NCI-H82 (cell line): ENCODE results near the gene KRTAP5-3.
"Not testable (repeated sequence)": the region's sequence is repeated elsewhere in the genome, so short reads cannot be mapped to it uniquely, and the experiment has no call there.

Source experiments
- DNase-seq: peaks from one replicate; lab custom pipeline; 2025; lab: John Stamatoyannopoulos, UW

KRTAP5-3 gene

DNA sequence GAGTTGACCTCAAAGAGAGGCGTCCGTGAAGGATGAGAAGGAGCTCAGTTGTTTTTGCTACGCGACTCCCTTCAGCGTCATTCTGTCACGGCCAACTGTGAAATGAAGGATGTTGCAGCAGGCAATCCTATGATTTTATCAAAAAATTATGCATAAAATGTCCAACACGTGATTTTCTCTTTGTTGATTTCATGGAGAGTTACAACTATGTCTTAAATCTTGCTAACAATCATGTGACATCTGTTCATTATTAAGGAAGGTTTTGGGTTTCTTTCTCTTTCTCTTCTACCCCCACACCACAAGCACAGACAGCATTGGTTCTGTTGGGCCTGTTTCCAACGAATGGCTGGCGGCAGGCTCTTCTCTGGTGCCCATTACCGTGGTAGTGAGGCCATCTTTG, 10.0 kb upstream of the KRTAP5-3 start:
- no peak for DNase-seq

DNA sequence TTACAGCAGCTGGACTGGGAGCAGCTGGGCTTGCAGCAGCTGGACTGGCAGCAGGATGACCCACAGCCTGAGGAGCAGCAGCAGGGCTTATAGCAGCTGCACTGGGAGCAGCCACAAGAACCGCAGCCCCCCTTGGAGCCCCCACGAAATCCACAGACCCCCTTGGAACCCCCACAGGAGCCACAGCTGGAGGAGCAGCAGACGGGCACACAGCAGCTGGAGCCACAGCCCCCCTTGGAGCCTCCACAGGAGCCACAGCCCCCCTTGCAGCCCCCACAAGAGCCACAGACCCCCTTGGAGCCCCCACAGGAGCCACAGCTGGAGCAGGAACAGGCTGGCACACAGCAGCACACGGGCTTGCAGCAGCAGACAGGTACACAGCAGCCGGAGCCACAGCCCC, 362 bp downstream of the KRTAP5-3 start:
- DNase-seq, result not testable (repeated sequence)

DNA sequence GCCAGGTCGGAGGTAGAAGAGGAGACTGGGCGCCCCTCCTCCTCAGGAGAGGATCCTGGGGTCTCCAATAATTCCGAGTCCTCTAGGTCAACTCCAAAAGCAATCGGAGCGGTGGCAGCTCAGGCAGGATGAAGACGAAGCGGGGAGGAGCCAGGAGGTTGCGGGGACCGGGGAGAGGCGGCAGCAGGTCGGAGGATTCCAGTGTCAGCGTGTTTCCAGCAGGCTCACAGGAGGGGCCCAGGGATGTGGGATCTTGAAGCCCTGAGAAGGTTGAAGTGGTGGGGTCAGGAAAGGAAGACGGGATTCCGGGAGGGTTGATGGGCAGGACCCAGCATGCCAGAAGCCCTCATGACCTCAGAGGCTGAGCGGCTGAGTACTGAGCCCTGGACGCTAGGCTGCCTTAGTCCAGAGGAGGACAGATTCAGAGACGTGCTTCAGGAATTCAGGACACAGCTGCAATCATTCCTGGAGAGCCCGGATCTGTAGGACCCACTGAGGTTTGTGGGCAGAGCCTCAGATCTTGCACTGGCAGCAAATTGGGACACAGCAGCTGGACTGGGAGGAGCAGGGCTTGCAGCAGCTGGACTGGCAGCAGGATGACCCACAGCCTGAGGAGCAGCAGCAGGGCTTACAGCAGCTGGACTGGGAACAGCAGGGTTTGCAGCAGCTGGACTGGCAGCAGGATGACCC, 962 bp downstream of the KRTAP5-3 start:
- DNase-seq, result not testable (repeated sequence)

DNA sequence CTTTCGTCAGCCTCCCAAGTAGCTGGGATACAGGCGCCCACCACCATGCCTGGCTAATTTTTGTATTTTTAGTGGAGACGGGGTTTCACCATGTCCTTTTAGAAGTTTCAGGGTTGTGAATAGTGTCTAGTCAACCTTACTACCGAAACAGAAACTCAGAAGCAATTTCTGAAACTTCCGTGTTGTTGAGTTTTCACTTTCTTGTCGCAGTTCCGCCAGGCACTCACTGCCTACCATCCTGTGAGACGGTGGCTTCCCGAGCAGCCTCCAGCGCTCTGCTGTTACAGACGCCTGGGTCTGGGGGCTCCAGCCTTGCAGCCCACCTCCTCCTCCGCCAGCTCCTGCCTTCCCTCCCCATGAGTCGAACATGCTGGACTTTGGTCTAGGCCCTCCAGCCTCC, 2.3 kb downstream of the KRTAP5-3 start:
- not testable (repeated sequence) for DNase-seq

DNA sequence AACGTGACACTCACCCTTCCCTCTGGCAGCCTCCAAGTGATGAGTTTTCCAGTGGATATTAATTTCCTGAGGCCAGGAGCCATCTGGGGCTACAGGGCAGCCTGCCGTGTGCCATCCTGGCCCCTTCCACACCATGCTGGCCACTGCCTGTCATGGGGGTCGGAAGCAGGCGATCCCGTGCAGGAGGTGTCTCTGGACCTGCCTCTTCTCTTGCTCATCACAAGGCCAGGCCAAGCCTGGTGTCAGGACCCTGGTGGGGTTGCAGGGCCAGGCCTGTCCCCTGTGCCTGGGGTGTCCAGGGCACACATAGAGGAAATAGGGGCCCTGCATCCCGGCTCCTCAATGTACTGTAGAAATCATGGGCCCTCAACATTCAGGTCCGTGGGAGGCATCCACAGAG, 3.6 kb downstream of the KRTAP5-3 start:
- no peak for DNase-seq

DNA sequence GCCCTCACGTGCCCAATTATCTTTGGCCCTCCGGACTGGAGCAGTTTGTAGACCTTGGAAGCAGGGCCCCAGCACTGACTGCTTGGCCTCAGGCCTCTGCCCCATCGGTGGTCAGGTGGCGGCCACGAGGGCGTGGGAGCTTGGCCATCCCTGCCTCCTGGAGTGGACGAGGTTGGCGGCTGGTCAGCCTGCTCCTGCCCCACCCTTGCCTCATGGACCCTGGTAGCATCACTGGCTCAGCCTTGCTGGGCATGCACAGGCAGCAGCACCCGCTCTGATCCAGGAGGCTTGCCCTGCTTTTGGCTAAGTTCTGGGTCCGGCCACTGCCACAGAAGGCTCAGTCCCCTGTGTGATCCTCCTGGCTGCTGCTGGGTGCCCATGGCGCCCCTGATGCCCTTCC, 4.1 kb downstream of the KRTAP5-3 start:
- DNase-seq, result no peak

DNA sequence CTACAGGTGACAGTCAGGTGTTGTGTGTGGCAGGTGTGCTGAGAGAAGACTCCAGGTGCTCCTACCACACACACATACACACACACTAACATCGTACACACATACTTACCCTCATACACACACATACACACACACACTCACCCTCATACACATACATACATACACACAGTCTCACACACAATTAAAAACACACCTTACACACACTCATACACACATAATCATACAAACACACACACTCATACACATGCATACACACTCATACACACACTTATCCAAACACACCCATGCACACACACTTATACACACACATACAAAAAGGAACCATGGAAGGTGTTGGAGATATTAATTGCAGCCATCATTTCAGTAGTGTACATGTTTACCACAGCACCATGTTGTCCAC, 4.6 kb downstream of the KRTAP5-3 start:
- DNase-seq, result no peak

DNA sequence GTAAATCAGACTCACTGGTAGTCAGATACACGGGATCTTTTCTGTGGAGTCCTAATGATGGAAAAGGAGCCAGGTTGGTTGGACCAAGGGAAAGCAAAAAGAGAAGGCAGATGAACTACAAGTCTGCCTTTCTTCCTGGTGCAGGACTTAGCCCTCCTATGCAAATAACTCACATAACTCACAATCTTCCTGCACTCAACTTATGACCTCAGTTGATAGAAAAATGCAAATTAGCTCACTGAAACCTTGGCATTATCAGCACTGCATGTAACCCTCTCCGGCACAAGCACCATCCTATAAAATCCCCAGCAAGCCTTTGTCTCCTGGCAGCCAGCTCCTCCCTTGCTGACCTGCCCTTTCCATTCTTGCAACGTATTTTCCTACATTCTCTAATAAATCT, 6.6 kb downstream of the KRTAP5-3 start:
- not testable (repeated sequence) for DNase-seq

DNA sequence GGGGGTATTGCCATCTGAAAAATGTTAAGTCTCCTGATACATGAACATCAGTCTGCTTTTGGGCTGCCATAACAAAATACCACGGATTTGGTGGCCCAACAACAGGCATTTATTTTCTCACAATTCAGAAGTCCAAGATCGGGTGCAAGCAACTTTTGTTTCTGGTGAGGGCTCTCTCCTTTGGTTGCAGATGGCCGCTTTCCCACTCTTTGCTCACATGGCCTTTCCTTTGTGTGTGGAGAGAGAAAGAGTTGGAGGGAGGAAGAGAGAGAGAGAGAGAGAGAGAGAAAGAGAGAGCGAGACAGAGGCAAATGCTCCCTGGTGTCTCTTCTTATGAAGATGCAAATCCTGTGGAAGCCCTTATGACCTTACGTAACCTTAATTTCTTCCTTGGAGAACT, 7.6 kb downstream of the KRTAP5-3 start:
- DNase-seq, result no peak

DNA sequence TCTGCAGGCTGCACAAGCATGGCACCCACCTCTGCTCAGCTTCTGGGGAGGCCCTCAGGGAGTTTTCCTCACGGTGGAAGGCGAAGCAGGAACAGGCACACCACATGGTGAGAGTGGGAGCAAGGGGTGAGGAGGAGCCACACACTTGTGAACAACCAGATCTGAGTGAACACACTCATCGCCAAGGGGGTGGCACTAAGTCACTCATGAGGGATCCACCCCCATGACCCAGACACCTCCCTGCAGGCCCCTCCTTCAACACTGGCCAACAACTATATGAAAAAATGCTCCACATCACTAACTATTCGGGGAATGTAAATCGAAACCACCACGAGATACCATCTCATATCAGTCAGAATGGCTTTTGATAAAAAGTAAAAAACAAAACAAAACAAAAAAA, 9.4 kb downstream of the KRTAP5-3 start:
- no peak for DNase-seq

DNA sequence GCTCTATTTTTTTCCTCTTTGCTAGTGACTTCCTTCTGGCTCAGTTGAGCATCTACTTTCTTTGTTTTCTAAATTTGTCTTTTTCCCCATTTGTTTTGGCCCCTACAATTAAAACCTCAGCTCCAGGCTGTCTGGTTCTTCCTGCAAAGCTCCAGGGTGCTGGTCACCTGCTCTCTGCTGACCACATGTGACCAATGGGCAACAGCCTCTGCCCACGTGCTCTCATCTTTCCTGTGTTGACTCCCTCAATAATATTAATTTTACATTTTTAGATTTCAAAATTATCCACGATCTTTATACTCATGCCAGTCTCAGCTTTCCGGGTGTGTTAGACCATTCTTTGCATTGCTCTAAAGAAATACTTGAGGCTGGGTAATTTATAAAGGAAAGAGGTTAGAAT, 9.9 kb downstream of the KRTAP5-3 start:
- DNase-seq, result not testable (repeated sequence)

DNA sequence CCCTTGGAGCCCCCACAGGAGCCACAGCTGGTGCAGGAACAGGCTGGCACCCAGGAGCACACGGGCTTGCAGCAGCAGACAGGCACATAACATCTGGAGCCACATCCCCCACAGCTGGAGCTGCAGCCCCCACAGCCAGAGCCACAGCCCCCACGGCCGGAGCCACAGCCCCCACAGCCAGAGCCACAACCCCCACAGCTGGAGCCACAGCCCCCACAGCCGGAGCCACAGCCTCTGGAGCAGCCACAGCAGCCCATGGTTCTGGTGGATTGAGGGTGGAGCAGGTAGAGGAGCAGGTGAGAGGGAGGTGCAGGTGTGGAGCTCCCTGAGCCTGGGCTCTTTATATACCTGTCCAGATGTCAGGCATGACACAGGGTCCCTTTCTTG, 10.3 kb downstream of the KRTAP5-3 start, which contains the start of gene KRTAP5-2:
Gene KRTAP5-2, minus strand, starts transcription at position 301 of the 387 bp plus-strand sequence. Its CDS starts 44 bp downstream, at position 257.
- DNase-seq, result no peak

DNA sequence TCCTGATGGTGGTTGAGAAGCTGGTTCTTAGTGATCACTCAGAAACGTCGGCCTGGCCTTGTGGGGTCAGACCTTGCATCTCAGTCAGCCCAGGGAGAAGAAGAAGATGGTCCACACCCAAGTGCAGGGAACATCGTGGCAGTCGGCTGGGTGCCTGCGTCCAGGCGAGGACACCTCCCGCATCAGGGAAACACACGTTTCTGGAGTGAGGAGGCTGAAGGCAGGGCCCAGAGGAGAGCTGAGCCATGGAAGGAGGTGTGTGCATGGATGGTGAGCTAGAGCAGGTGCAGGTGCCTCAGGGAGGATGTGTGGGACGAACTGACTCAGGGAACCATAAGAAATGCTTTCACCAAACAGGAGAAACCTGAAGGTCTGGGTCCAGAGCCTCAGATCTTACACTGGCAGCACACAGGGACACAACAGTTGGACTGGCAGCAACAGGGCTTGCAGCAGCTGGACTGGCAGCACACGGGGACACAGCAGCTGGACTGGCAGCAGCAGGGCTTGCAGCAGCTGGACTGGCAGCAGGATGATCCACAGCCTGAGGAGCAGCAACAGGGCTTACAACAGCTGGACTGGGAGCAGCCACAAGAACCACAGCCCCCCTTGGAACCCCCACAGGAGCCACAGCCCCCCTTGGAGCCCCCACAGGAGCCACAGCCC, 10.8 kb downstream of the KRTAP5-3 start:
- no peak for DNase-seq

DNA sequence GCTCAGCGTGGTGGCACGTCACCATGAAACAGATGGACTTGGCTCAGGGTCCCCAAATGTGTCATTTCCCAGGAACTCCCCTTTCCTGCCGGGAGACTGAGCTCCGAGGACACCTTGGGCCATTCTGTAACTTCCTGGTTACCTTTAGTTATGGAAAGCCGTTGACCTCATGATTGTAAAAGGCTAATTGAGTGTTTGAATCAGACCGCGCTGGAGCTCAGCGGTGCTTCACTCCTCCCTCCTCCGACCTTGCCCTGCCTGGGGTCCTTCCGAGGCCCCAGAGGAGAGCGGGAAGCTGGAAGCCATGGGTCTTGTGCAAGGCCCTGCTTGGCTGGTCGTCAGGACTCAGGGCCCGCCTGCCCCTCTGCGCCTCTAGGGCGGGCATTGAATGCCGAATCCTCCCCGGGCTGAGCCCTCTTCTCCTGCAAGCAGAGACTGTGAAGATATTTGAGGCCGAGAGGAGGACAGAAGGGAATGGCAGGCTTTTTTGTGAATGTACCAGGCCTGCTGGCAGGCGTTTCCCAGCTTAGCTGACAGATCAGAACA, 11.6 kb downstream of the KRTAP5-3 start:
- DNase-seq, result not testable (repeated sequence)

DNA sequence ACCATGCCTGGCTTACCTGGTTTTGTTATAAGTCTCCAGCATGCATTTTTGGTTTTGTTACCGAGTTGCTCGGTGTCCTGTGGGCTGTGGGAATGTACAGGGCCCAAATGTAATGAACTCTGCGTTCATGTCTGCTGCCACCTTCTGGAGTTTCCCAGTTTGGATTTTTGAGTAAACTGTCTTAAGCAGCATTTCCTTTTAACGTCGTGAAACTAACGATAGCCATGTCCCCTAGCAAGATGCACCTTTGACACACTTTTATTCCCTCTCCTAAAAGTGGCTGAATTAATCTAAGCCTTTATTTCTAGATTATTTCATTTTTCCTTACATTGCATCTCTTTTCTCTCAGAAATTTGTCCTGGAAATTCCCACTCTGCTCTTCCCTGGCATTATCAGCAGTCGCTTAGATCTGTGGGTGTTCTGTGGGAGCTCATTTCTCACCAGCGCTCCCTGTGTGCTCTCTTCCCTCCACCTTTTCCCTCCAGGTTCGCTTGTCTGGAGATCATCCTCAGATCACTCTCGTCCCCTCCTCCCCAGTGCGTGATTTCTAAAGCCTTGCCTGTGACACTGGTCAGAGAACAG, 12.2 kb downstream of the KRTAP5-3 start:
- DNase-seq, result not testable (repeated sequence)

DNA sequence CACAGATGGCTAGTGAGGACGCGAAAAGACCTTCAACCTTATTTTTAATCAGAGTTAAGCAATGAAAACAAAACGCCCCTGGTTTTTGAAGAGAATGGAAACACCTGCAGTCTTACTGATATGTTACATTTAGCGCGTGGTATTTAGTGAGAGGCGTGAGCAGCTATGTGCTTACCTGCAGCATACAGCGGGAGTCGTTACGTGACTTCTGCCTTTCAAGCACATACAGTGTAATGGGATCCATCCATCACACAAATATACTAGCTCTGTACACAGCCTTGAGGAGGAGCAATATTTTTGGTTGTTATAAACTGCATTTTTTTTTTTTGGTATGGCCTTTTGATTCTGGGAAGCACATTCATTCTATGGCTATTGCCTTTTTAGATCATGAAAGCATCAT, 15.6 kb downstream of the KRTAP5-3 start:
- no peak for DNase-seq

DNA sequence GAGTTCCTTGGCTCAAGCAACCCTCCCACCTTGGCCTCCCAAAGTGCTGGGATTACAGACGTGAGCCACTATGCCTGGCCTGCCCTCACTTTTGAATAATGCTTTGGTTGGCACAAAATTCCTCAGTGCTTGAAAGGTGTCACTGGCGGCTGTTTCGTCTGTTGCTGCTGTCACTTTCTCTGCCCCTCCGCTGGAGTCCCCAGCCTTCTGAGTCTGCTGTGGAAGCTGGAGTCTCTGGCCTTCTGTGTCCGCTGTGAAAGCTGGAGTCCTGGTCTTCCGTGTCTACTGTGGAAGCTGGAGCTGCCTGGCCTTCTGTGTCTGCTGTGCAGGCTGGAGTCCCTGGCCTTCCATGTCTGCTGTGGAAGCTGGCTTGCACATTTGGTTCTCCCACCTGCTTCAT, 18.3 kb downstream of the KRTAP5-3 start:
- no peak for DNase-seq

DNA sequence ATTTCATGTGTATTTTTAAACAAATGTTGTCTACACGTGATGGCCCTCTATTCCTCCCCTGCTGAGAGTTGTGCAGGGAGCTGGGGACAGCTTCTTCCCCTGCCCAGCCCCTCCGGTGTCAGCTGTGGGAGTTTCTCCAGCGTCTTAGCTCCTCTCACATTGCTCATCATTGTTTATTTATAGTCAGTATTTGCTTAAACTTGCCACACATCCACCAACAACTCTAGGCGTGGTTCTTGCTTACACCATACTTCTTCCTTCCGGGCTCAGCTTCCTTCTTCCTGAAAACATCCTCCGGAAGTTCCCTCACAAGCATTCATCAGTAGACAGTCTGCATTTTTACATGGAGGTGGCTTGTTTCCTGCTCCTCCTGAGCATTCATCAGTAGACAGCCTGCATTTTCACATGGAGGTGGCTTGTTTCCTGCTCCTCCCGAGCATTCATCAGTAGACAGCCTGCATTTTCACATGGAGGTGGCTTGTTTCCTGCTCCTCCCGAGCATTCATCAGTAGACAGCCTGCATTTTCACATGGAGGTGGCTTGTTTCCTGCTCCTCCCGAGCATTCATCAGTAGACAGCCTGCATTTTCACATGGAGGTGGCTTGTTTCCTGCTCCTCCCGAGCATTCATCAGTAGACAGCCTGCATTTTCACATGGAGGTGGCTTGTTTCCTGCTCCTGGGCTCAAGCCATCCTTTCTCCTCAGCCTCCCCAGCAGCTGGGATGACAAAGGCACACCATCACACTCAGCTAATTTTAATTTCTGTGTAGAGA, 18.9 kb downstream of the KRTAP5-3 start:
- DNase-seq, result not testable (repeated sequence)

DNA sequence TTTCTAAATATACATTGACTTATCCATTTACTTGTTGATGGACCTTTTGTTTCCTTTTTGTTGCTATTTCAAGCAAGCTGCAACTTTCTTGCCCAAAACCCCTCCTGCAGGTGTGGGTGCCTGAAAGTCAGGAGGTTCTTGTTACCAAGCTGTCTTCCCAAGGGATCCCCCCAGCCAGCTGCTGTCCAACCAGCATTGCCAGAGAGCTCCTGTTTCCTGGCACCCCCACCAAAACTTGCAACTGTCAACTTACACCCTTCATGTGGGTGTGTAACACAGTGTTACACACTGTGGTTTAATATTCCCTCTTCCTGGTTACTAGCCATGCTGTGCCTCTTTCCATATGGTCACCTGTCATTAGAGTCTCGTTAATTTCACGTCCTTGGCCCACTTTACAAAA, 21.6 kb downstream of the KRTAP5-3 start:
- no peak for DNase-seq

DNA sequence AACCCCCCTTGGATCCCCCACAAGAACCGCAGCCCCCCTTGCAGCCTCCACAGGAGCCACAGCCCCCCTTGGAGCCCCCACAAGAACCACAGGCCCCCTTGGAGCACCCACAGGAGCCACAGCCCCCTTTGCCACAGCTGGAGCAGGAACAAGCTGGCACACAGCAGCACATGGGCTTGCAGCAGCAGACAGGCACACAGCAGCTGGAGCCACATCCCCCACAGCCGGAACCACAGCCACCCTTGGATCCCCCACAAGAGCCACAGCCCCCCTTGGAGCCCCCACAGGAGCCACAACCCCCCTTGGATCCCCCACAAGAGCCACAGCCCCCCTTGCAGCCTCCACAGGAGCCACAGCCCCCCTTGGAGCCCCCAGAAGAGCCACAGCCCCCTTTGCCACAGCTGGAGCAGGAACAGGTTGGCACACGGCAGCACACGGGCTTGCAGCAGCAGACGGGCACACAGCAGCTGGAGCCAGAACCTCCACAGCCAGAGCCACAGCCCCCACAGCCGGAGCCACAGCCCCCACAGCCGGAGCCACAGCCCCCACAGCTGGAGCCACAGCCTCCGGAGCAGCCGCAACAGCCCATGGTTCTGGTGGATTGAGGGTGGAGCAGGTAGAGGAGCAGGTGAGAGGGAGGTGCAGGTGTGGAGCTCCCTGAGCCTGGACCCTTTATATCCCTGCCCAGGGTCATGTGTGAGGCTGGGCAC, 23.4 kb downstream of the KRTAP5-3 start, which contains the start of gene KRTAP5-1:
Gene KRTAP5-1, minus strand, starts transcription at position 623 of the 710 bp plus-strand sequence. Its CDS starts 34 bp downstream, at position 589.
- not testable (repeated sequence) for DNase-seq

DNA sequence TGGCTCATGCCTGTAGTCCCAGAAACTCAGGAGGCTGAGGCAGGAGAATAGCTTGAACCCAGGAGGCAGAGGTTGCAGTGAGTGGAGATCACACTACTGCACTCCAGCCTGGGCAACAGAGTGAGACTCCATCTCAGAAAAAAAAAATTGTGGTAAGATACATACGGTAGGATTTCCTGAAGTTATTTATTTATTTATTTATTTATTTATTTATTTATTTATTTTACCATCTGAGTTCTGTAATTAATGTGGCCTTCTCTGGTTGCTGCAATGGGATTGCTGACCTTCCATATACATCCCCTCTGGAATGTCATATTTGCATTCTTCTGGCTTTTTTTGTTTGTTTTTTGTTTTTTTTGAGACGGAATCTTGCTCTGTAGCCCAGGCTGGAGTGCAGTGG, 25.4 kb downstream of the KRTAP5-3 start:
- not testable (repeated sequence) for DNase-seq
